Measurements from ENCODE around the gene JCHAIN.
"Not testable (repeated sequence)": the region's sequence is repeated elsewhere in the genome, so short reads cannot be mapped to it uniquely, and the experiment has no call there.

Gene JCHAIN

GRCh38 chr4:70667740-70668535 is 1.6 kb upstream of the JCHAIN start:
- TF ChIP-seq CTCF (conservative IDR thresholded peaks at IDR 0.05; ENCODE audit: low read length) (no peak), EZH2phosphoT487 (IDR thresholded peaks at IDR 0.05; ENCODE audit: borderline replicate concordance) (no peak)
- no peaks in the 10 kb centered on the region for H3K36me3 ChIP-seq (ENCODE audit: insufficient read depth, low read length)
- H4K20me1 ChIP-seq (ENCODE audit: insufficient read depth, low read length, poor library complexity, severe bottlenecking) = no peaks in the 10 kb centered on the region
- H3K4me3 ChIP-seq (ENCODE audit: low read length, poor library complexity, severe bottlenecking) = no peak overlapping the region
- H3K4me2 ChIP-seq (ENCODE audit: low read depth, low read length, poor library complexity, severe bottlenecking) = no peak overlapping the region
- peaks cover 8% of the 10 kb centered on the region for H3K4me1 ChIP-seq (ENCODE audit: insufficient read depth, low read length, poor library complexity, severe bottlenecking)
- H3K9me3 ChIP-seq (ENCODE audit: insufficient read depth, low read depth, low read length) = no peaks in the 10 kb centered on the region
- no peaks in the 10 kb centered on the region for H3K9me2 ChIP-seq (replicated peaks; ENCODE audit: low read depth, low read length)
- H3K9ac ChIP-seq (ENCODE audit: low read depth, low read length, poor library complexity, severe bottlenecking) = no peak overlapping the region
- H3F3A ChIP-seq (ENCODE audit: low read depth) = no peaks in the 10 kb centered on the region
- no peaks in the 10 kb centered on the region for H3K27me3 ChIP-seq (ENCODE audit: insufficient read depth, low read length, poor library complexity, severe bottlenecking)
- no peak overlapping the region for H2AFZ ChIP-seq (ENCODE audit: low read length)
- no peaks in the 10 kb centered on the region for H3K79me2 ChIP-seq (ENCODE audit: insufficient read depth, low read length)

DNA sequence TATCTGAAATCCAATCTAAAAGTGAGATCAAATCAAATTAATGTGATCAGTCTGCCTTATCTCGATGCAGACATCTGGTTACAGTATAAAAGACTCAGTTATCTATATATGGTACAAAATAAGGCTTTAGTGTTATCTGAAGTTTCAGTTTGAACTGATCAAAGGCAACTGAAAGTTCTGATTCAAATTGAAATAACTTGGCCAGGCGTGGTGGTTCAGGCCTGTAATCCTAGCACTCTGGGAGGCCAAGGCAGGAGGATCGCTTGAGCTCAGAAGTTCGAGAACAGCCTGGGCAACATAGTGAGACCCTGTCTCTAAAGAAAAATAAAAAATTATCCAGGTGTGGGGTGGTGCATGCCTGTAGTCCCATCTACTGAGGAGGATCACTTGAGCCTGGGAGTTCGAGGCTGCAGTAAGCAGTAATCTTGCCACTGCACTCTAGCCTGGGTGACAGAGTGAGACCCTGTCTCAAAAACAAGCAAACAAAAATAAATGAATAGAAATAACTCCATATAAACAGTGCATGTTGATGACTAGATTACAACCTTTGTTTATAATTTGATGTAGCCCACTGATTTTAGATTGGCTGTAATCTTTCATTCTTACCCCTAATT is 4.9 kb downstream of the JCHAIN start:
- not testable (repeated sequence) for H3K4me1 ChIP-seq (ENCODE audit: insufficient read depth, low read length, poor library complexity, severe bottlenecking); H3K9me3 ChIP-seq (ENCODE audit: insufficient read depth, low read depth, low read length); H2AFZ ChIP-seq (ENCODE audit: low read length); H3K9ac ChIP-seq (ENCODE audit: low read depth, low read length, poor library complexity, severe bottlenecking); H4K20me1 ChIP-seq (ENCODE audit: insufficient read depth, low read length, poor library complexity, severe bottlenecking); H3K79me2 ChIP-seq (ENCODE audit: insufficient read depth, low read length); H3K4me2 ChIP-seq (ENCODE audit: low read depth, low read length, poor library complexity, severe bottlenecking); H3K4me3 ChIP-seq (ENCODE audit: low read length, poor library complexity, severe bottlenecking); H3F3A ChIP-seq (ENCODE audit: low read depth); H3K9me2 ChIP-seq (replicated peaks; ENCODE audit: low read depth, low read length); H3K36me3 ChIP-seq (ENCODE audit: insufficient read depth, low read length); H3K27me3 ChIP-seq (ENCODE audit: insufficient read depth, low read length, poor library complexity, severe bottlenecking)

GRCh38 chr4:70660106-70660505 is 6.2 kb downstream of the JCHAIN start:
- H3F3A ChIP-seq (ENCODE audit: low read depth) = no peaks in the 10 kb centered on the region
- H2AFZ ChIP-seq (ENCODE audit: low read length) = no peak overlapping the region

More at GRCh38 chr4:70660106-70660505, 6.2 kb downstream of the JCHAIN start:
- H3K79me2 ChIP-seq (ENCODE audit: insufficient read depth, low read length) = no peaks in the 10 kb centered on the region
- H3K9ac ChIP-seq (ENCODE audit: low read depth, low read length, poor library complexity, severe bottlenecking) = no peak overlapping the region
- no peaks in the 10 kb centered on the region for H3K9me3 ChIP-seq (ENCODE audit: insufficient read depth, low read depth, low read length)
- no peak for TF ChIP-seq CTCF (conservative IDR thresholded peaks at IDR 0.05; ENCODE audit: low read length)
- TF ChIP-seq EZH2phosphoT487 (IDR thresholded peaks at IDR 0.05; ENCODE audit: borderline replicate concordance) = no peak
- no peaks in the 10 kb centered on the region for H3K27me3 ChIP-seq (ENCODE audit: insufficient read depth, low read length, poor library complexity, severe bottlenecking)
- H4K20me1 ChIP-seq (ENCODE audit: insufficient read depth, low read length, poor library complexity, severe bottlenecking) = no peaks in the 10 kb centered on the region
- peaks cover 6% of the 10 kb centered on the region for H3K4me1 ChIP-seq (ENCODE audit: insufficient read depth, low read length, poor library complexity, severe bottlenecking)
- H3K36me3 ChIP-seq (ENCODE audit: insufficient read depth, low read length) = no peaks in the 10 kb centered on the region
- H3K4me2 ChIP-seq (ENCODE audit: low read depth, low read length, poor library complexity, severe bottlenecking) = no peak overlapping the region
- no peaks in the 10 kb centered on the region for H3K9me2 ChIP-seq (replicated peaks; ENCODE audit: low read depth, low read length)
- no peak overlapping the region for H3K4me3 ChIP-seq (ENCODE audit: low read length, poor library complexity, severe bottlenecking)
